Astrocyte of the spinal cord (primary cell): ENCODE results near the gene FBXO17.
"Not testable (repeated sequence)": the region's sequence is repeated elsewhere in the genome, so short reads cannot be mapped to it uniquely, and the experiment has no call there.

Experiments used
- DNase-seq: peaks from one replicate; pipeline ENCODE4 v3.0.0; 2011; ENCODE audit warnings: low read depth, low spot score
- H3K4me3 ChIP-seq: 2 replicates; pipeline ENCODE4 v1.5.1; 2011; ENCODE audit warnings: low read depth, mild to moderate bottlenecking, low read length, moderate library complexity
- in situ Hi-C: cut with HindIII; loops from 2 replicates; pipeline ENCODE4 v1.10.0; 2017; ENCODE audit warnings: low sequenced_read_pairs
- TF ChIP-seq, protein P1 (sequence below): IDR thresholded peaks from 2 replicates; pipeline ENCODE4 v1.5.1; 2012; ENCODE audit warnings: low read depth, mild to moderate bottlenecking, low read length, inconsistent platforms

Gene FBXO17

GRCh38 chr19:39009001-39009400 lies 33.5 kb upstream of the FBXO17 start:
- in situ Hi-C loops, result no loop called here
- no peak for DNase-seq
- no peak overlapping the region for H3K4me3 ChIP-seq
- TF ChIP-seq, protein P1, sequence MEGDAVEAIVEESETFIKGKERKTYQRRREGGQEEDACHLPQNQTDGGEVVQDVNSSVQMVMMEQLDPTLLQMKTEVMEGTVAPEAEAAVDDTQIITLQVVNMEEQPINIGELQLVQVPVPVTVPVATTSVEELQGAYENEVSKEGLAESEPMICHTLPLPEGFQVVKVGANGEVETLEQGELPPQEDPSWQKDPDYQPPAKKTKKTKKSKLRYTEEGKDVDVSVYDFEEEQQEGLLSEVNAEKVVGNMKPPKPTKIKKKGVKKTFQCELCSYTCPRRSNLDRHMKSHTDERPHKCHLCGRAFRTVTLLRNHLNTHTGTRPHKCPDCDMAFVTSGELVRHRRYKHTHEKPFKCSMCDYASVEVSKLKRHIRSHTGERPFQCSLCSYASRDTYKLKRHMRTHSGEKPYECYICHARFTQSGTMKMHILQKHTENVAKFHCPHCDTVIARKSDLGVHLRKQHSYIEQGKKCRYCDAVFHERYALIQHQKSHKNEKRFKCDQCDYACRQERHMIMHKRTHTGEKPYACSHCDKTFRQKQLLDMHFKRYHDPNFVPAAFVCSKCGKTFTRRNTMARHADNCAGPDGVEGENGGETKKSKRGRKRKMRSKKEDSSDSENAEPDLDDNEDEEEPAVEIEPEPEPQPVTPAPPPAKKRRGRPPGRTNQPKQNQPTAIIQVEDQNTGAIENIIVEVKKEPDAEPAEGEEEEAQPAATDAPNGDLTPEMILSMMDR, result no peak

DNA sequence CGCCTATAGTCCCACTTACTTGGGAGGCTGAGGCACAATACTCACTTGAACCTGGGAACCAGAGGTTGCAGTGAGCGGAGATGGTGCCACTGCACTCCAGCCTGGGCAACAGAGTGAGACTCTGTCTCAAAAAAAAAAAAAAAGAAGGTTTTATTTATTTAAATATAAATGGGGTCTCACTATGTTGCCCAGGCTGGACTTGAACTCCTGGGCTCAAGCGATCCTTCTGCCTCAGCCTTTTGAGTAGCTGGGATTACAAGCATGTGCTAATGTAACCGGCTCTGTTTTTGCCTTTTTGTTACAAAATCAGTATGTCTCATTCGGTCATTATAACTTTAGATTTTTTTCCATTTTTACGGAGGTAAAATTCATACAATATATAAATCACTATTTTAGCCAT lies 32.6 kb upstream of the FBXO17 start:
- H3K4me3 ChIP-seq, result no peak overlapping the region
- TF ChIP-seq, protein P1, result no peak
- in situ Hi-C loops, result no loop called here
- DNase-seq, result no peak

DNA sequence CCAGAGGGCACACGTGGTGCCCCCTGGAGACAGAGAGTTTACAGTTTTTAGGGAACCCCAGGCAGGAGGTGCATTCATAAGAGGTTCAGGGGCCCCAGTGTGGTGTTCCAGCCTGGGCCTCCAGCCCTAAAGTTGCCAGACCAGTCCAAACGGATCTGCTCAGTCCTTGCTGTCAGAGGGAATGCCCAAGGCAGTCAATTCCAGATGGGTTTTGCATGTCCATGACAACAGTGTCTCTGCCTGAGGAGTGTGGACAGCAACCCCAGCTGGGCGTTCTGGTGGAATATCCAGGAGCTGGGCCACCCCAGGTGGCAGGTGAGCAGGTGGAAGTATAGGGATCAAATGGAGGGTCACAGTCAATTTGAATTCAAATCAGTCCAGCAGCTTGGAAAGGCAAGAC lies 31.6 kb upstream of the FBXO17 start:
- TF ChIP-seq, protein P1, result no peak
- in situ Hi-C loops, result no loop called here

DNA sequence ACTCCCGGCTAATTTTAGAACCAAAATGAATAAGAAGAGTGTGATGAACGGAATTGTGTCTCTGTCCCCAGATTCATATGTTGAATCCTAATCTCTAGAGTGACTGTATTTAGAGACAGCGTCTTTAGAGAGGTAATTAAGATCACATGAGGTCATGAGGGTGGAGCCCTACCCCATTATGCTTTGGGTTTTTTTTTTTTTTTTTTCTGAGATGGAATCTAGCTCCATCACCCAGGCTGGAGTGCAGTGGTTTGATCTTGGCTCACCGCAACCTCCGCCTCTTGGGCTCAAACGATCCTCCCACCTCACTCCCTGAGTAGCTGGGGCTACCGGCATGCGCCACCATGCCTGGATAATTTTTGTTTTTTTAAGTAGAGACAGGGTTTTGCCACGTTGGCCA lies 28.9 kb upstream of the FBXO17 start:
- in situ Hi-C loops, result no loop called here
- no peak for DNase-seq
- TF ChIP-seq, protein P1, result no peak
- H3K4me3 ChIP-seq, result no peak overlapping the region

More for the DNA sequence above, 31.6 kb upstream of the FBXO17 start:
- DNase-seq, result no peak
- no peak overlapping the region for H3K4me3 ChIP-seq

- in situ Hi-C loops, result no loop called here
- H3K4me3 ChIP-seq, result no peak overlapping the region
- no peak for DNase-seq
- TF ChIP-seq, protein P1, result no peak
These were observed 28.3 kb upstream of the FBXO17 start for GRCh38 chr19:39003796-39004195.

DNA sequence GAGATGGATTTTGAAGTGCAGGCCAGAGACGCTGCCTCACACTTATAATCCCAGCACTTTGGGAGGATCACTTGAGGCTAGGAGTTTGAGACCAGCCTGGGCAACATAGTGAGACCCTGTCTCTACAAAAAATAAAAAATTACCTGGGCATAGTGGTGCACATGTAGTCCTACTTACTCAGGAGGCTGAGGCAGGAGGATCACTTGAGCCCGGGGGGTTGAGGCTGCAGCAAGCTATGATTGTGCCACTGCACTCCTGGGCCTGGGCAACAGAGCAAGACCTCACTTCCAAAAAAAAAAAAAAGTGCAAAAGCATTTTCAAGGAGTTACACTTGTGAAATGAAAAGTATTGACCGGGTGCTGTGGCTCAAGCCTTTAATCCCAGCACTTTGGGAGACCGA lies 27.6 kb upstream of the FBXO17 start:
- DNase-seq, result no peak
- TF ChIP-seq, protein P1, result no peak
- in situ Hi-C loops, result no loop called here

DNA sequence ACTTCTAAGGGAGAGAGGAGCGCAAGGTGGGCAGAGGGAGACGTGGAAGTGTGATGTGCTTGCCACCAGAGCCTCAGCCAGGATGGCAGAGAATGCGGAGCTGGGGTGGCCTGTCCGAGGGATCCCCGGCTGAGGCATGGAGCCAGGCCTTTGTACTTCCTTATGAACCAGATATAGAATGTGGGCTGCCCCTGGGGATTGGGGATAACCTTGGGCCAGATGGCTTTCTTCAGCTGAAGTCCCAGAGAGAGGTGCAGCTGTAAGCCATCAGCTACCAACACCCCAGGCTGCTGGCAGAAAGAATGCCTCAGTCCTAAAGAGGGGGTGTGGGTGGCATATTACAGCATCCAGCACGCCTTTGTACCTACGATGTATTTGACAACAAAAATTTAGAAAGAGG lies 25.5 kb upstream of the FBXO17 start:
- H3K4me3 ChIP-seq, result no peak overlapping the region
- DNase-seq, result no peak
- in situ Hi-C loops, result no loop called here
- TF ChIP-seq, protein P1, result no peak

More for the DNA sequence above, 27.6 kb upstream of the FBXO17 start:
- H3K4me3 ChIP-seq, result no peak overlapping the region

DNA sequence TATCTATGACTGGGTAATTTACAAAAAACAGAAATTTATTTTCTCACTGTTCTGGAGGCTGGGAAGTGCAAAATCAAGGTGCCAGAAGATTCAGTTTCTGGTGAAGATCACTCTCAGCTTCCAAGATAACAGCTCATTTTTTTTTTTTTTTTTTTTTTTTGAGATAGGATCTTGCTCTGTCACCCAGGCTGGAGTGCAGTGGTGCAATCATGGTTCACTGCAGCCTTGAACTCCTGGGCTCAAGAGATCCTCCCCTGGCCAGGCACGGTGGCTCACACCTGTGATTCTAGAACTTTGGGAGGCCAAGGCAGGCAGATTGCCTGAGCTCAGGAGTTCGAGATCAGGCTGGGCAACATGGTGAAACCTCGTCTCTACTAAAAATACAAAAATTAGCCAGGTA lies 22.0 kb upstream of the FBXO17 start:
- DNase-seq, H3K4me3 ChIP-seq, in situ Hi-C loops: not testable (repeated sequence)
